ENCODE data around the gene ZNF423.

DNA sequence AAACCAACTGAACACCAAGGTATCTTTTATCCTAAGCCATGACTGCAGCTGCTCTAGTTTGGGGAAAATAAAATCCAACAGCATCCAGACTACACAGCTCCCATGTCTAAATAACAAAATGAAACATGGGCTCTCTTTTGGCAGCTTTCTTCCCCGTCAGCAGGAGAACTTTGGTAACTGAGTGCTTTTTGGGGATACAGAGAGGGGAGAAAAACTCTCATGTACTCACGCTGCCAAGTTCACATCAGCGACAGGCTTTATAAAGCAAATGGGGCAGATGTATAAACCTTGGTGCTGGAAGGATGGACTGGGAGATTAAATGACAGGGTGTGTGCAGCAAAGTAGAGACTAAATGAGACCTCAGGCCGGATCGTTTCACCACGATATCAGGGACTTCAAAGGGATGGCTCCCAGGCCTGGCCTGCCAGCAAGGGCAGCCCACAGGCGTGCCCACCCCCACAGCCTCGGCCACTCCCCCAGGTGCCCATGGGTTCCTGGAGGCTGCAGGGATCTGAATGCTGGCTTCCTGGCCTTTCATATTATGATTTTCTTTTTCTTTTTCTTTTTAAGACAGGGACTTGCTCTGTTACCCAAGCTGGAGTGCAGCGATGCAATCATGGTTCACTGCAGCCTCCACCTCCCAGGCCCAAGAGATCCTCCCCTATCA is 174.6 kb downstream of the ZNF423 start:
- TF ChIP-seq EP300 (conservative IDR thresholded peaks at IDR 0.05; ENCODE audit: poor library complexity, severe bottlenecking) (no peak), EZH2 (IDR thresholded peaks at IDR 0.05; ENCODE audit: borderline replicate concordance, insufficient read depth, low read length, poor library complexity, severe bottlenecking) (no peak), RAD21 (conservative IDR thresholded peaks at IDR 0.05) (no peak), POLR2AphosphoS5 (IDR thresholded peaks at IDR 0.05) (no peak), TAF1 (IDR thresholded peaks at IDR 0.05; ENCODE audit: low read depth) (no peak), SMC3 (conservative IDR thresholded peaks at IDR 0.05; ENCODE audit: poor library complexity) (no peak)
- TF ChIP-seq, protein P1, sequence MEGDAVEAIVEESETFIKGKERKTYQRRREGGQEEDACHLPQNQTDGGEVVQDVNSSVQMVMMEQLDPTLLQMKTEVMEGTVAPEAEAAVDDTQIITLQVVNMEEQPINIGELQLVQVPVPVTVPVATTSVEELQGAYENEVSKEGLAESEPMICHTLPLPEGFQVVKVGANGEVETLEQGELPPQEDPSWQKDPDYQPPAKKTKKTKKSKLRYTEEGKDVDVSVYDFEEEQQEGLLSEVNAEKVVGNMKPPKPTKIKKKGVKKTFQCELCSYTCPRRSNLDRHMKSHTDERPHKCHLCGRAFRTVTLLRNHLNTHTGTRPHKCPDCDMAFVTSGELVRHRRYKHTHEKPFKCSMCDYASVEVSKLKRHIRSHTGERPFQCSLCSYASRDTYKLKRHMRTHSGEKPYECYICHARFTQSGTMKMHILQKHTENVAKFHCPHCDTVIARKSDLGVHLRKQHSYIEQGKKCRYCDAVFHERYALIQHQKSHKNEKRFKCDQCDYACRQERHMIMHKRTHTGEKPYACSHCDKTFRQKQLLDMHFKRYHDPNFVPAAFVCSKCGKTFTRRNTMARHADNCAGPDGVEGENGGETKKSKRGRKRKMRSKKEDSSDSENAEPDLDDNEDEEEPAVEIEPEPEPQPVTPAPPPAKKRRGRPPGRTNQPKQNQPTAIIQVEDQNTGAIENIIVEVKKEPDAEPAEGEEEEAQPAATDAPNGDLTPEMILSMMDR (IDR thresholded peaks at IDR 0.05; ENCODE audit: poor library complexity, severe bottlenecking), result no peak
